ENCODE results near the gene SFTPB.

GRCh38 chr2:85673716-85674375, 5.8 kb upstream of the SFTPB start:
- TF ChIP-seq, protein P1, sequence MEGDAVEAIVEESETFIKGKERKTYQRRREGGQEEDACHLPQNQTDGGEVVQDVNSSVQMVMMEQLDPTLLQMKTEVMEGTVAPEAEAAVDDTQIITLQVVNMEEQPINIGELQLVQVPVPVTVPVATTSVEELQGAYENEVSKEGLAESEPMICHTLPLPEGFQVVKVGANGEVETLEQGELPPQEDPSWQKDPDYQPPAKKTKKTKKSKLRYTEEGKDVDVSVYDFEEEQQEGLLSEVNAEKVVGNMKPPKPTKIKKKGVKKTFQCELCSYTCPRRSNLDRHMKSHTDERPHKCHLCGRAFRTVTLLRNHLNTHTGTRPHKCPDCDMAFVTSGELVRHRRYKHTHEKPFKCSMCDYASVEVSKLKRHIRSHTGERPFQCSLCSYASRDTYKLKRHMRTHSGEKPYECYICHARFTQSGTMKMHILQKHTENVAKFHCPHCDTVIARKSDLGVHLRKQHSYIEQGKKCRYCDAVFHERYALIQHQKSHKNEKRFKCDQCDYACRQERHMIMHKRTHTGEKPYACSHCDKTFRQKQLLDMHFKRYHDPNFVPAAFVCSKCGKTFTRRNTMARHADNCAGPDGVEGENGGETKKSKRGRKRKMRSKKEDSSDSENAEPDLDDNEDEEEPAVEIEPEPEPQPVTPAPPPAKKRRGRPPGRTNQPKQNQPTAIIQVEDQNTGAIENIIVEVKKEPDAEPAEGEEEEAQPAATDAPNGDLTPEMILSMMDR (IDR thresholded peaks at IDR 0.05; ENCODE audit: poor library complexity): no peak
- no peak for TF ChIP-seq EZH2 (IDR thresholded peaks at IDR 0.05; ENCODE audit: borderline replicate concordance)
